SK-MEL-5 (cell line): Measurements from ENCODE around the gene PLOD2. TPM values are rescaled to one million over a fixed set of nuclear protein-coding genes. Genes with fewer than 3 reads are reported as not detected.

Source experiments
- DNase-seq: peaks from one replicate; pipeline ENCODE4 v3.0.0-alpha.2; 2016; ENCODE audit warnings: low read depth, low spot score
- in situ Hi-C: cut with HindIII; loops from 2 replicates; pipeline ENCODE4 v1.10.0; 2016; ENCODE audit warnings: low sequenced_read_pairs, high pct_unique_total_duplicates, low pct_unique_long_range_greater_than_20kb
- polyA plus RNA-seq, 2 experiments: library from polyadenylated mRNA; depleted of rRNA; stranded (reverse); fragments of >200 nt; gene quantifications; 2 replicates each; pipeline ENCODE4 v1.2.3, GENCODE V29; 2015
- total RNA-seq: library from RNA; depleted of rRNA; stranded (reverse); fragments of >200 nt; shearing (Covaris generic); gene quantifications from 2 replicates; pipeline ENCODE4 v1.2.3, GENCODE V29; 2014; rRNA removed

Gene PLOD2
- 37.7 and 40.2 TPM in 2 replicates for total RNA-seq
- 27.1 and 32.5 TPM in 2 replicates for polyA plus RNA-seq (2015; cell fraction: cytosol; rRNA removed)
- polyA plus RNA-seq (2015; cell fraction: nucleus; rRNA removed) = 17.1 and 22.6 TPM in 2 replicates

DNA sequence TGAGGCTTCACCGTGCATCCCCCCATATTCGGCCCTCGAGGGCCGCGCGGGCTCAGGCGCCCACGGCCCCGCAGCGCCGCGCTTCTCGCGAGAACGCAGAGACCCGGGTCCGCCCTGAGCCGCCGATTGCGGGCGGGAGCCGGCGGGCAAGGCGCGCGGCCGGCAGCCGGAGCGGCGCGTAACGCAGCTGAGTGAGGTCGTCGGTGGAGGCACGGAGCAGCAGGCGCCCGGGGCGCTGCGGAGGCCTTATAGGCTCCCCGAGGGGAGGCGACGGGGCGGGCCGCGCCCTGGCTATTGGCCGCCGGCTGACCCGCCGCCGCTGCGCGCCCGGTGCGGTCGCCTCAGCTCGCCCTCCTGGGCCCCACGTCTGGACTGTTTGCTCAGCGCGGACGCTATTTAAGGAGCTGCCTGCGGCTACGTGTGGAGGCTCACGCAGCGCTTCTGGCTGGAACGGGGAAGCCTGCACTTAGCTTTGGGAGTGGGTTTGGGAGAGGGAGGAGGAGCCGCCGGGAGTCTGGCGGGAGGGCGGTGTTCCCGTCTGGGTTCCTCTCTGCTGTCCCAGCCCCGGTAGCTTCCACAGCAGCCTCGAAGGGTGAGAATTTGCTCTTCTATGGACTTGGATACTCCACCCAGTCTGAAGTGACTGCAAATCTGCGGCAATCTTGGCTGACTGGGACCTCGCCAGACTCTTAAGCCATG lies at the start of gene PLOD2:
TSS of gene PLOD2 (minus strand) at position 221 of the 699 bp plus-strand sequence. CDS start at position 26, 195 bp downstream.
- in situ Hi-C loops = no loop called here
- DNase-seq = peak; percentile 57

DNA sequence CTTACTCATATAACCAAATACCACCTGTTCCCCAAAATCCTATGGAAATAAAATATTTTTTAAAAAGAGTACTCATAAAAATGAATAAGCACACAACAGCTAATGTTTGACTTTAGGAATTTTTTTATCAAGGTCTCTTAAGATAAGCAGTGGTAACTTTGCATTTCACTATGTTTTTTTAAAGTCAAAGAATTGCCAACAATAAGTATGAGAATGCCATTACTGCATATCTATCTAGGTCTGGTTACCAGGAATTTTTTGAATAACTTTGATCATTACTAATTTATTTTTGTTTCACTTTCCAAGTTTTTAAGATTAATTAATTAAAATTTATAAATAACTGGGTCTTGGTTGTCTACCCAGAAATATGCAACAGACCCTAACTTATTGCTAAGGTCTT lies 48.4 kb upstream of the PLOD2 start:
- in situ Hi-C loops = no loop called here

GRCh38 chr3:146203776-146204175 lies 42.8 kb upstream of the PLOD2 start:
- DNase-seq = no peak
- in situ Hi-C loops = no loop called here

More for the DNA sequence above, 48.4 kb upstream of the PLOD2 start:
- DNase-seq = no peak

DNA sequence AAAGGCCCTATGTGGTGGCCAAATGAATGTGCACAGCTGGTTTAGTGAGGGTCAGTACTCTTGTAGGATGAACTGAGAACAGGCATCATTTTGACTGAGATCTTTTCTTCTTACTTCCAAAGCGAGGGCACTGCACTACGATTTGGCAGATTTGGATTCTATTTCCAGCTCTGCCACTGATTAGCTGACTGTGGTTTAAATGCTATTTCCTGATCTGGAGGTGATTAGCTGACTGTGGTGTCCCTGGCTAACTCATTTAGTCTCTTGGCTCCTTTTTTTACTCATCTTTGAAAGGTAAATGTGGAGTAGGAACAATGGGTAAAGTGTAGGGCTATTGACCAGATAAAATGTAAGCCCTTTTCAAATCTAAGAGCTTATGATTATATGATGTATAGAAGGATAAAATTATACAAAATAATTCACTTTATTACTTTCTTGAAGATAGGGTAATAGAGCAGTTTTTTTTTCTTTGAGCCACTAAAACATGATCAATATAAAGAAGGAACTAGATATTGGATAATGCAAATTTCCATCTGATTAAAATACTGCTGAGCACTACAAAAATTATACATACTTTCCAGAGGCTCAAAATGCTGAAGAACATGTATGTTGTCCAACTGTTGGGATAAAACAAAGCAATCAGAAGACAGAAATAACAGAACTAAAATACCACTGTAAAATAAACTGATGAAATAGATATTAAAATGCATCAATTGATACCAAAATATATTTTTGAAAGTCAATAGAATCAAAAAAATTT lies 39.7 kb upstream of the PLOD2 start:
- no peak for DNase-seq
- in situ Hi-C loops = no loop called here

- in situ Hi-C loops = loop anchor here (10.0 to 25.0 kb wide), 2 partner anchors 125 to 137 kb away; no protein-coding TSS in a partner anchor
- no peak for DNase-seq
These were observed 38.8 kb upstream of the PLOD2 start for GRCh38 chr3:146199762-146200161.

GRCh38 chr3:146196789-146197188 lies 35.8 kb upstream of the PLOD2 start:
- in situ Hi-C loops = loop anchor here (10.0 to 25.0 kb wide), 2 partner anchors 128 to 134 kb away; no protein-coding TSS in a partner anchor
- no peak for DNase-seq

- no peak for DNase-seq
- in situ Hi-C loops = loop anchor here (10.0 to 25.0 kb wide), 2 partner anchors 129 to 133 kb away; no protein-coding TSS in a partner anchor
These were observed 34.6 kb upstream of the PLOD2 start for GRCh38 chr3:146195605-146196004.

DNA sequence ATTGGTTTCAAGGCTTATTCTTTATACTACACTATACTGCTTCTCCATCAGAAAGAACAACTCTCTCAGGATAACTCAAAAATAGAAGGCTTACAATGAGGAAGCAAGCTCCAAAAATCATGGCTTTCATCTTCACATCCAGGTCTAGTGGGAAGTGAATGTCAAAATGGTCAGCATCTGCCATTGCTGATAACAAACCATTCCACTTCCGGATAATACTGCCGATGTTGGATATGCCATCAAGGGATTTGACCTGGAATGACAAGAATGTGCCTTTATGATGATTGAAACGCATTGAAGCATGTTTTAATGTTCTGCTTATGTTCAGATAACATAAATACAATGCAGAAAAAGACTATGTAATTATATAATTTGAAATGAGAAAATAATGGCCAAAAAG lies 34.0 kb upstream of the PLOD2 start:
- no peak for DNase-seq
- in situ Hi-C loops = loop anchor here (10.0 to 25.0 kb wide), 2 partner anchors 130 to 133 kb away; no protein-coding TSS in a partner anchor

DNA sequence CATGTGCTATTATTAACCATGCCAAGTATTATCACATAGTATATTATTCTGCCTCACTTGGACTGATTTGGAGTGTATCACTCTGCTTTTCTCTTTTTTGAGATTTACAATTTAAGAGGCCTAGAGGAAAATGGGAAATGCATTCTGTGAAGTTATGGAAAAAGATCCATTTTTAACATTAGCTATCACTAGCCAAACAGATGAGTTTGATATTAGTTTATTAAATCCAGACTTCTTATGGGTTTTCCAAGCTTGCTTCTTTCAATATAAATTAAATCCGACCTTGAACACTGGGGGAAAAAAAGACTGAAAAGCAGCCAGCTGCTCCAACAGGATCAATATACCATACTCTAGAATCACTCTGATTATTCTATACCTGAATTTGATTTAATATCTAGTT lies 30.1 kb upstream of the PLOD2 start:
- DNase-seq = no peak
- in situ Hi-C loops = loop anchor here (10.0 to 25.0 kb wide), 2 partner anchors 129 to 134 kb away; no protein-coding TSS in a partner anchor

DNA sequence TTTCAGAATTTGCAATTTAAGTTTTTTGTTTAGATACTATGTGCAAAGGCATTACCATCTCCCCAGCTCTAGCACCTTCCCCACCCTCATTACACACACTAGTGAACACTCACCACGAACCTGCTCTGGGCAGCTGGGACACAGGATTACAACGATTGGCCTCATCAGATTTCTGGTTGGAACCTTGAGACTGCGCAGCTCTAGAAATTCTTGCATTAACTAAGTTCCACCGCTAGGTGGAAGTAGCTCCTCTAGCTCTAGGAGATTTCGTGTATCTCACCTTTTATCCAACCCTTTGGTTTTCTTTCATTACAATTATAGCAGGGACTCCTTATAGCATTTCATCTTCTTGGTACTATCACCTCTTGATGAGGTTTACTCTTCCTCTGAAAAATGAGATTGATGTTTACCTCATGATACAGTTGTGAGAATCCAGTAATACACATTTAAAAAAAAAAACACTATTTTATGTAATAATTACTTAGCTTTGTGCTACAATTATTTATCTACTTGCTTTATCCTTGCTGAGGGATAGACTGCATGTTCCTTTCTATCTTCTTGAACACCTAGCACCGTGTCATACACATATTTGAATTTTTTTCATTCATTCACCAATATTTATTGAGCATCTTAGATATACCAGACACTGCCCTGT lies 28.7 kb upstream of the PLOD2 start:
- in situ Hi-C loops = loop anchor here (10.0 to 25.0 kb wide), 2 partner anchors 127 to 135 kb away; no protein-coding TSS in a partner anchor
- peak; percentile 83 for DNase-seq

DNA sequence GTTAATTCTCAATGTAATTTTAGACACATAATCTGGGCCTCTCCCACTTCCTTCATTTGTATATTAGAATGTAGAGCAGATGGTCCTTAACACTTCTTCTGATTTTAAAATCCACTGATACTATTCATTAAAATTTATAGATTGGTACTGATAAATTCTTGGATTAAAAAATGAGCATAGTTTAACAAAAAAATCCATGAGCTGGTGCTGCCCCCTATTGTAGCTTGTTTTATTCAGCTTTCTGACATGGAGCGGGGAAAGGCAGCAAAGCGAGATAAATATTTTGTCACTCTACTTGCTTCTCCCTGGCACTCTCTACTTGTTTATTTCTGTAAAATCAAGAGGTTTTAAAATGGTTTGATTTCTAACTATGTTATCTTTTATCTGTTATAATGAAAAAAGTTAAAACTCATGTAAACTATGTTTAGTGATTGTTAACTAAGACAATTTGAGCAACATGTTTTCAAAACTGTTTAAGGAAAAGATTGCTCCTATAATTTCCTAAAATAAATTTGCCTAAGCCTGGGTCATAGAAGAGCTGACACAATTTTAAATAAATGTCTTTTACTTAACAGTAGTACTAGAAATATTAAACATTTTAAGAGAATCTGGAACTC lies 26.5 kb upstream of the PLOD2 start:
- DNase-seq = peak; percentile 71
- in situ Hi-C loops = loop anchor here (25.0 kb wide), 1 partner anchor 125 kb away; no protein-coding TSS in a partner anchor

DNA sequence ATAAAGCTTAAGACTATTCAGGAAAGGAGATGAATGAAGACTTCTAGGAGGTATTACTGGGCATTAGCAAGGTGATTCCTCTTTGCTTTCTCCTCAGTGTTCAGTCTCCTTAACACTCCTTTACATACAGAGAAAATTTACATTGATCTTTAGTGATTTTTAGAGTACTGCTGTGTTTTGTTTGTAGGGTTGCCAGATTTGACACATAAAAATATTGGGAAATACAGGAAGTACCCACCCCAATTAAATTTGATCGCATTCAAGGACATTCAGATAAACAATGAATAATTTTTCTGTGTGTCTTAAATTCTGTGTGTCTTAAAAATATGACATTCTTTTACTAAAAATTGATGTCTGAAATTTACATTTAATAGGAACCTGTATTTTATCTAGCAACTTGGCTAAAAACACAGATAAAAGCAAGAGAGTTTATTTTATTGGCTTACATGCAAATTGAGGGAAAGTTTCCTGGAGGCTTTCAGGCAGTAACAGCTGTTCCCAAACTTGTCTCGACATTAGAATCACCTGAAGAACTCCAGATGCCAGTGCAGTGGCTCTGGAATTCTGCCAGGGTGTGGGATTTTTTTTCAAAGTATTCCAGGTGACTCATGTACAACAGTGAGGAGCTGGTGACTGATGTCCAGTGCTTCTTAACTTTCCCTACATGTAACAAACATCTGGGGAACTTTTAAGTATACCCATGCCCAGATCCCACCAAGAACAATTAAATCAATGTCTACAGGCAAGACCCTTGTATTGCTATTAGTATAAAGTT lies 23.4 kb upstream of the PLOD2 start:
- no peak for DNase-seq
- in situ Hi-C loops = loop anchor here (25.0 kb wide), 1 partner anchor 122 kb away; no protein-coding TSS in a partner anchor

GRCh38 chr3:146181216-146181615 lies 20.2 kb upstream of the PLOD2 start:
- in situ Hi-C loops = loop anchor here (25.0 kb wide), 1 partner anchor 119 kb away; no protein-coding TSS in a partner anchor

GRCh38 chr3:146180376-146180775 lies 19.4 kb upstream of the PLOD2 start:
- DNase-seq = no peak
- in situ Hi-C loops = loop anchor here (25.0 kb wide), 1 partner anchor 118 kb away; no protein-coding TSS in a partner anchor

More at GRCh38 chr3:146181216-146181615, 20.2 kb upstream of the PLOD2 start:
- DNase-seq = no peak

DNA sequence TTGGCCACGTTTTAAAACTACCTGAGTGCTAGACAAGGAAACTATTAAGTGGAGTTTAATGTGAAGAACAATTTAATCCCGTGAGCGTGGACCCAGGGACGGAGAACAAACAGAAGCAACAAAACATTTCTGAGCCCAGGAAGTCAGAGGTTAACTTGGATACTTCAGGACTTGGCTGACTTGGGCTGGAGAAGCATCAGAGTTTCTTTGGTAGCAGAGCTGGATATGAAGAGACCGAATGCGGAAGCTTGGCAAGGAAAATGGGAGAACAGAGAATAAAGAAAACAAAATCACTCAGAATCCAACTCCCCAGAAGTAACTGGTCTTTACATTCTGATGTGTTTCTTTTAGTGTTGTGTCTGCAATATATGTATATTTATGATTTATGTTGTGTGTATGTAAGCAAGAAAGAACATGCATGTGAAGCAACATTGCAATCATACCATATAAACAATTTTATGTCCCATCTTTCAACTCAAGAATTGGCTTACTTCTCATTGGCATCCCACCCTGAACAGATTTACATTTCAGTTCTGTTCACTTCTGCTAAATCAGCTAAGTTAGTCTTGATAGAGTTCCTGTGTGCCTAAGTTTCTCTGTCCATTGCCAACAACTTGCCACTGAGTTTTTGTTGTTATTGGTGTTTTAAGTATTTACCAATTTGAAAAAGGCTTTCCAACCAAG lies 17.2 kb upstream of the PLOD2 start:
- in situ Hi-C loops = loop anchor here (25.0 kb wide), 1 partner anchor 116 kb away; no protein-coding TSS in a partner anchor
- DNase-seq = no peak

DNA sequence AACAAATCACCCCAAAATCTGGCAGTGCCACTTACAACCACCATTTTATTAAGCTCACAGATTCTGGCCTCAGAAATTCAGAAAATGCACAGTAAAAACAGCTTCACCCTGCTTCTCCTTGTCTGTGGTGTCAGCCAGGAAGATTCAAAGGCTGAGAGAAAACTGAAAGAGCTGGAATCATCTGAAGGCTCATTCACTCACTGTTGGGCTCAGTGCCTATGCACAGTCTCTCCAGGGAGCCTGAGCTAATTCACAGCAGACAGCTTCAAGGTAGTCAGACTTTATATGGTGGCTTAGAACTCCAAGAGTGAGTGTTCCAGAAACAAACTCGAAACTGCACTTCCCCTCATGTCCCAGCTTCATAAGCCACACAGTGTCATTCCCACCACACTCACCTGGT lies 16.5 kb upstream of the PLOD2 start:
- no peak for DNase-seq
- in situ Hi-C loops = loop anchor here (25.0 kb wide), 1 partner anchor 115 kb away; no protein-coding TSS in a partner anchor
